Tibial nerve (tissue), 4 donors: Measurements from ENCODE around the gene NKAIN4. TPM values are rescaled to one million over a fixed set of nuclear protein-coding genes. Genes with fewer than 3 reads are reported as not detected.

Experiments
- DNase-seq, 2 donors: peaks; one replicate each; pipeline ENCODE4 v3.0.0-alpha.2; 2019; ENCODE audit warnings: low spot score in 2 of 2
- H3K27ac ChIP-seq, 4 donors: fragments of 200-600 bp; sonication (generic) in 3 of 4; one replicate each; pipeline ENCODE4 v1.5.1; 2017 to 2019; ENCODE audit warnings: mild to moderate bottlenecking in 1 of 4
- H3K27me3 ChIP-seq, 2 donors: fragments of 200-600 bp; sonication (generic) in 1 of 2; one replicate each; pipeline versions ENCODE4 v1.5.1 to v1.6.0; 2017 to 2019
- H3K36me3 ChIP-seq, 3 donors: fragments of 200-600 bp; sonication (generic); one replicate each; pipeline ENCODE4 v1.5.1; 2018 to 2019
- H3K4me1 ChIP-seq, 4 donors: fragments of 200-600 bp; sonication (generic) in 3 of 4; one replicate each; pipeline ENCODE4 v1.5.1; 2017 to 2019
- H3K4me3 ChIP-seq, 4 donors: fragments of 200-600 bp; sonication (generic) in 3 of 4; one replicate each; pipeline ENCODE4 v1.5.1; 2017 to 2019; ENCODE audit warnings: mild to moderate bottlenecking in 1 of 4, moderate library complexity in 1 of 4
- H3K9me3 ChIP-seq, 4 donors: fragments of 200-600 bp; sonication (generic) in 3 of 4; one replicate each; pipeline ENCODE4 v1.5.1; 2017 to 2019
- CTCF ChIP-seq, 5 experiments: fragments of 200-600 bp in 3 of 5; fragments of 450-650 bp in 2 of 5; sonication (generic) in 3 of 5; IDR thresholded peaks; one replicate each; pipeline ENCODE4 v1.5.1; 2016 to 2019; ENCODE audit warnings: antibody characterized with exemption in 5 of 5, mild to moderate bottlenecking in 3 of 5, moderate library complexity in 2 of 5
- EP300 ChIP-seq, 2 donors: sonication (generic); formaldehyde crosslinking; IDR thresholded peaks; one replicate each; pipeline ENCODE4 v1.6.1; 2017; ENCODE audit warnings: antibody characterized with exemption in 2 of 2, mild to moderate bottlenecking in 1 of 2
- POLR2A ChIP-seq, 2 donors: fragments of 450-650 bp; IDR thresholded peaks; one replicate each; pipeline ENCODE4 v1.6.1; 2017; ENCODE audit warnings: antibody characterized with exemption in 2 of 2, mild to moderate bottlenecking in 2 of 2, moderate library complexity in 2 of 2
- WGBS, 2 donors: methylation state at CpG; one replicate each; pipeline ENCODE4 v1.1.5; 2018; 5-methylcytosine and 5-hydroxymethylcytosine counted together
- total RNA-seq, 4 donors: library from RNA; depleted of rRNA; stranded (reverse); fragments of >200 nt; gene quantifications; one replicate each; pipeline ENCODE4 v1.1.0, GENCODE V29; 2016

NKAIN4 gene
- total RNA-seq, 4 donors from 2014 or later = 1.2 to 7.2 (median 3.1) TPM

GRCh38 chr20:63265891-63266515 lies 11.7 kb upstream of the NKAIN4 start:
- no peaks in the 10 kb centered on the region for H3K9me3 ChIP-seq
- no peak overlapping the region for H3K4me3 ChIP-seq
- H3K27me3 ChIP-seq = peaks cover 0 to 56% of the 10 kb centered on the region in 2 donors
- TF ChIP-seq POLR2A (IDR thresholded peaks at IDR 0.05) (no peak), EP300 (IDR thresholded peaks at IDR 0.05) (no peak), CTCF (IDR thresholded peaks at IDR 0.05) (no peak)
- 79 to 83% methylated on average over 10 to 12 of the region's 12 CpGs for WGBS, 2 donors
- H3K4me1 ChIP-seq = peaks cover 0 to 25% (median 0%) of the 10 kb centered on the region in 4 donors
- no peaks in the 10 kb centered on the region for H3K36me3 ChIP-seq
- no peak overlapping the region for H3K27ac ChIP-seq
- DNase-seq = no peak

GRCh38 chr20:63264519-63264918 lies 10.3 kb upstream of the NKAIN4 start:
- TF ChIP-seq EP300 (IDR thresholded peaks at IDR 0.05) = no peak
- TF ChIP-seq CTCF (IDR thresholded peaks at IDR 0.05) = no peak
- TF ChIP-seq POLR2A (IDR thresholded peaks at IDR 0.05) = no peak
- peaks cover 0 to 71% of the 10 kb centered on the region in 2 donors for H3K27me3 ChIP-seq
- no peak overlapping the region for H3K4me3 ChIP-seq
- H3K9me3 ChIP-seq = no peaks in the 10 kb centered on the region
- no peak overlapping the region for H3K27ac ChIP-seq
- H3K4me1 ChIP-seq = peaks cover 0 to 30% (median 0%) of the 10 kb centered on the region in 4 donors
- 35 to 36% methylated on average over 12 to 14 of the region's 14 CpGs for WGBS, 2 donors
- no peaks in the 10 kb centered on the region for H3K36me3 ChIP-seq
- no peak for DNase-seq

- H3K27ac ChIP-seq = no peak overlapping the region
- no peaks in the 10 kb centered on the region for H3K9me3 ChIP-seq
- H3K4me1 ChIP-seq = peaks cover 0 to 25% (median 0%) of the 10 kb centered on the region in 4 donors
- peaks cover 0 to 73% of the 10 kb centered on the region in 2 donors for H3K27me3 ChIP-seq
- 81 to 84% methylated on average over 10 of the region's 10 CpGs for WGBS, 2 donors
- no peaks in the 10 kb centered on the region for H3K36me3 ChIP-seq
- no peak overlapping the region for H3K4me3 ChIP-seq
- TF ChIP-seq EP300 (IDR thresholded peaks at IDR 0.05) (no peak), CTCF (IDR thresholded peaks at IDR 0.05) (no peak), POLR2A (IDR thresholded peaks at IDR 0.05) (no peak)
- no peak for DNase-seq
These were observed 9.7 kb upstream of the NKAIN4 start for GRCh38 chr20:63264000-63264399.

- Histone ChIP-seq H3K27me3 (peaks cover 0 to 75% of the 10 kb centered on the region in 2 donors), H3K27ac (no peak overlapping the region), H3K36me3 (no peaks in the 10 kb centered on the region), H3K4me1 (peaks cover 0 to 18% (median 0%) of the 10 kb centered on the region in 4 donors), H3K4me3 (no peak overlapping the region), H3K9me3 (no peaks in the 10 kb centered on the region)
- WGBS, 2 donors = 84 to 92% methylated on average over 9 of the region's 9 CpGs
- DNase-seq = no peak
- no peak for TF ChIP-seq EP300 (IDR thresholded peaks at IDR 0.05)
These were observed 8.6 kb upstream of the NKAIN4 start for GRCh38 chr20:63262836-63263235.

GRCh38 chr20:63261795-63262528 lies 7.7 kb upstream of the NKAIN4 start:
- no peak for TF ChIP-seq POLR2A (IDR thresholded peaks at IDR 0.05)
- TF ChIP-seq CTCF (IDR thresholded peaks at IDR 0.05) = no peak
- TF ChIP-seq EP300 (IDR thresholded peaks at IDR 0.05) = no peak
- Histone ChIP-seq H3K4me1 (peaks cover 0 to 18% (median 0%) of the 10 kb centered on the region in 4 donors), H3K9me3 (no peaks in the 10 kb centered on the region), H3K27ac (peak overlapping the region in 1 of 4 donors; percentile 0), H3K4me3 (no peak overlapping the region), H3K36me3 (no peaks in the 10 kb centered on the region), H3K27me3 (peaks cover 0 to 66% of the 10 kb centered on the region in 2 donors)
- 37 to 43% methylated on average over 29 to 30 of the region's 30 CpGs for WGBS, 2 donors
- no peak for DNase-seq
